GM21423 (cell line): ENCODE results near the gene G0S2.

Experiments
- ATAC-seq: cut with Tn5 transposase; IDR thresholded peaks from one replicate; pipeline ENCODE4 v1.9.1; 2021; ENCODE audit warnings: mild to moderate bottlenecking, moderate library complexity; ENCODE audit not compliant: unreplicated experiment

G0S2 gene

GRCh38 chr1:209648346-209648745 is 26.9 kb upstream of the G0S2 start:
- no peak for ATAC-seq

GRCh38 chr1:209648931-209649776 is 26.1 kb upstream of the G0S2 start:
- ATAC-seq = no peak

- no peak for ATAC-seq
Measured at GRCh38 chr1:209650454-209650853, 24.8 kb upstream of the G0S2 start.

- ATAC-seq = peak; percentile 34
Measured at GRCh38 chr1:209651138-209651587, 24.0 kb upstream of the G0S2 start.

GRCh38 chr1:209652121-209652735 is 23.0 kb upstream of the G0S2 start, which contains the start of gene LAMB3:
LAMB3 (minus strand) TSS chr1:209652425; CDS start chr1:209650944, 1,481 bp downstream.
- ATAC-seq = no peak

GRCh38 chr1:209652873-209653401 is 22.3 kb upstream of the G0S2 start:
- peak; percentile 40 for ATAC-seq

- peak; percentile 53 for ATAC-seq
Measured at GRCh38 chr1:209653915-209654351, 21.3 kb upstream of the G0S2 start.

- no peak for ATAC-seq
Measured at GRCh38 chr1:209655411-209656231, 19.6 kb upstream of the G0S2 start.

GRCh38 chr1:209657140-209657879 is 17.9 kb upstream of the G0S2 start:
- ATAC-seq = peak; percentile 29

GRCh38 chr1:209657918-209658317 is 17.3 kb upstream of the G0S2 start:
- no peak for ATAC-seq

GRCh38 chr1:209659909-209660308 is 15.3 kb upstream of the G0S2 start:
- peak; percentile 85 for ATAC-seq

- ATAC-seq = no peak
Measured at GRCh38 chr1:209661071-209661470, 14.1 kb upstream of the G0S2 start.

- ATAC-seq = no peak
Measured at GRCh38 chr1:209662879-209663327, 12.3 kb upstream of the G0S2 start.

GRCh38 chr1:209667103-209667502 is 8.1 kb upstream of the G0S2 start:
- no peak for ATAC-seq

GRCh38 chr1:209667708-209668107 is 7.5 kb upstream of the G0S2 start:
- ATAC-seq = no peak

- no peak for ATAC-seq
Measured at GRCh38 chr1:209670441-209671082, 4.7 kb upstream of the G0S2 start.

- peak; percentile 89 for ATAC-seq
Measured at GRCh38 chr1:209672705-209673630, 2.2 kb upstream of the G0S2 start.

GRCh38 chr1:209673631-209674417 is 1.4 kb upstream of the G0S2 start:
- no peak for ATAC-seq
